GM21786 (cell line): ENCODE measurements around the gene LIMK2.
"Not testable (repeated sequence)": the region's sequence is repeated elsewhere in the genome, so short reads cannot be mapped to it uniquely, and the experiment has no call there.

Experiments
- ATAC-seq: cut with Tn5 transposase; IDR thresholded peaks from one replicate; pipeline ENCODE4 v1.9.1; 2021; ENCODE audit not compliant: unreplicated experiment

Gene LIMK2

GRCh38 chr22:31210556-31211421 is 1.3 kb upstream of the LIMK2 start:
- ATAC-seq: no peak

DNA sequence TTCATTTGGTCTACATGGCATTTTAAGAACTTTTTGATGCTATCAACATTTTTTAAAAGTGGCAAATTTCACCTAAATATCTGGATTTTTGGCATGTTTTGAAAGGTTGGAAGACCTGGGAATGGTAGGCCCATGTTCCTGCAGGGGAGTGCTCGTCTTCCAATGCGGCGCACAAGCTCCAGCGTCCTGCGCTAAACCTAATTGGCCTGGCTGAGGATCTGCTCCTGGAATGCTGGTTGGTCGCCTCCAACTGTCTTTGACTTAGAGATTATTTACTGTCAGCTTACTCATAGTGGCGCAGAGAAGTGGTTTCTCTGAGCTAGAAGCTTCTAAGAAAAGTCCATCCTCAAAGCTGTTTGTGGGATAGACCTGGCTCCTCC is 626 bp upstream of the LIMK2 start:
- no peak for ATAC-seq

GRCh38 chr22:31212783-31213629 is 908 bp downstream of the LIMK2 start:
- no peak for ATAC-seq

- ATAC-seq: no peak
Observed at GRCh38 chr22:31215018-31215535, 3.0 kb downstream of the LIMK2 start.

DNA sequence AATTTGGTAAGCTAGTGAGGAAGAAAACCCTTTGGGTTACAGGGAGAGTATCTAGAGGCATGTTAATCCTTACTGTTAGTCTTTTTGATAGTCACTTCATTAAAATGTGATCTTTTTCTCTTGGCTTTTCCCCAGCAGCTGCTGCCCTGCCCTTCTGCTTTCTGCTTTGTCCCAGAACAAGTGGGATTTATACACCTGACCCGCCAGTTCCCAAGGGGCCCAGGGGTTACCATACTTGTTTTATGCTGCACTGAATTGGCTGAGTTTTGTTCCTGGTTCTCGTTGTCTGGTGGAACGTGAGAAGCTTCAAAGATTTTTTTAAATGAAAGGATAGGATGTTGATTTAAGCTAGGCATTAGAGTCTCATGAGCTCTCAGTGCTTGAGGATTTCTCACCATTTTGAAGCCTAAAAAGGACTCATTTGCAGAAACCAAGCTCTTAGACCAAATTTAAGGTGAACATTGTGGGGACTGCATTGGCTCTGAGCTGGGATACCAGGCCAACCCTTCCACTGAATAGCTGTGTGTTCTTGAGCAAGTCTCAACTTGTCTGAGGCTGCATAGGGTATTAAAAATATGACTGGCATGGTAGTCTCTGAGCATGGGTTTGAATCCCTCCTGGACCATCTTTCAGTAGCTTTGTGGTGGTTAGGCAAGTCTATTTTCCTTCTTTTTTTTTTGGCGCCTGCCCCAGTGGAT is 6.6 kb downstream of the LIMK2 start:
- no peak for ATAC-seq

DNA sequence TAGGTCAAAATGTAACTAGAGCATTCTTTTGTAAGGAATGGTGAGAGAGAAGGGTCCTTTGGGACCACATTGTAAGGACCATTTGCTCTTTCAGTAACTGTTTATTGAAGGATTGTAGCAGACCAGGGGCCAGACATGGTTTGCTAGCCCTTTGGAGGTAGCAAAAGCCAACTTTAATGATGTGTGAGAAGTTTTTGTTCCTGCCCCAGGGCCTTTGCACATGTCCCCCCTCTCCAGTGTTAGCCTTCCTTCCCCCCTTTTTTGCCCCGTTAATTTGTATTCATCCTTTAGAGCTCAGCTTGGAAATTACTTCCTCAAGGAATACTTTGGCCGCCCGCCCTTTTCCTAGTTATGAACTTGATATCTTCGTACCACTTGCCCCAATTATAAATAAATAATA is 9.0 kb downstream of the LIMK2 start:
- no peak for ATAC-seq

GRCh38 chr22:31222736-31223135 is 10.6 kb downstream of the LIMK2 start:
- ATAC-seq: no peak

GRCh38 chr22:31223786-31224191 is 11.7 kb downstream of the LIMK2 start:
- ATAC-seq: no peak

GRCh38 chr22:31224691-31225090 is 12.6 kb downstream of the LIMK2 start:
- not testable (repeated sequence) for ATAC-seq

DNA sequence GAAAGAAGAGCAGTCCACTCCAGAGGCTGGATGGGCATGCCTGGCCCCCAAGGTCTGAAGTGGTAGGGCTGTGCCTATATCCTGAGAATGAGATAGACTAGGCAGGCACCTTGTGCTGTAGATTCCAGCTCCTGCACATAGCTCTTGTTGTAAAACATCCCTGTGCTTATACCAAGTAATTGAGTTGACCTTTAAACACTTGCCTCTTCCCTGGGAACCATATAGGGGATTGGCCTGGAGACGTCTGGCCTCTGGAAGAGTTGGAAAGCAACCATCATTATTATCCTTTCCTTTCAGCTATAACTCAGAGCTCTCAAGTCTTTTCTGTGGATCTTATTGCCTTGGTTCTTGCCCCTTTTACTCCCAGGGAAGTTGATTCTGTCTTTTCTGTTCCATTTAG is 15.1 kb downstream of the LIMK2 start:
- ATAC-seq: no peak

DNA sequence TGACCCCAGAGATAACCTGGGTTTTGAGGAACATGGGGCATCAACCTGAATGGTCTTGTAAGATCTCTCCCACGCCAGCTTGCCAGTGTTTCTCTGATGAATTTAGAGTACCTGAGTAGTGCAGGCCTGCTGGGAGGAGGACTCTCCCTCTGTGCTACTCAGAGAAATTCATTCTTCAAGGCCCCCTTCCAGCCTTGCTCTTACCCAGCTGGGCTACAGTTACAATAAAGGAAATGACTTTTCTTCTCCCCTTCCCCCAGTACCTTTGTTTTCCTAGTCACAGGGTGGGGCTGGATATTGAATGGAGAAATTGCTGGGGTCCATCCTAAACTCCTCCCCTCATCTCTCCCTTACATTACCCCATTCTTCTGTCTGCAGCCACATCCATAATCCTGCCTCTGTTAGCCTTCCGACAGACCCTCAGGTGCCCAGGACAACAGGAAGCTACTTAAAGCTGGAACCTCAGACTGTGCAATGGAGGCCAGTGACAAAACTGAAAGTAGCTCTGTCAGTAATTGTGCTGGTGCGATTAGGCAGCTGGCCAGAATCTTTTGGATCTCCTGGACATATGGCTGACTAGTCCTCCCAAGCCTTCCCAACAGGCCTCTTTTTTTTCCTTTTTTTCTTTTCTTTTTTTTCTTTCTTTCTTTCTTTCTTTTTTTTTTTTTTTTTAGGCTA is 17.4 kb downstream of the LIMK2 start:
- ATAC-seq: no peak

- no peak for ATAC-seq
Observed at GRCh38 chr22:31230155-31230870, 18.2 kb downstream of the LIMK2 start.

- no peak for ATAC-seq
Observed at GRCh38 chr22:31230871-31231621, 18.9 kb downstream of the LIMK2 start.

DNA sequence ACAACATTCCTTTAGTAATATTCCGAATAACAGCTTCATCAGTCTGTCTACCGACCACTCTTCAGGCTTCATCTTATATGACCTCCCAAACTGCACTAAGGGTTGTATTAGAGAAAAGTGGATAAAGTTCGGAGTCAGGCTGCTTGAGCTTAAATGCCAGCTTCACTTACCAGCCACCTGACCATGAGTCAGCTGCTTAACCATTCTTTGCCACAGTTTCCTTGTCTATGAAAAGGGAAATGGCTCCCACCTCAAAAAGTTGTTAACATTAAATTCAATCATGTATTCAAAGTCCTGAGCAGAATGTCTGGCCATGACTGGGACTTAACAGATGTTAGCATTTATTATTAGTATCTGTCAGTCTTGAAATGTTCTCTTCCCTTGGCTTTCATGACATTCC is 20.9 kb downstream of the LIMK2 start:
- no peak for ATAC-seq

- no peak for ATAC-seq
Observed at GRCh38 chr22:31235081-31235480, 23.0 kb downstream of the LIMK2 start.

GRCh38 chr22:31236044-31236443 is 23.9 kb downstream of the LIMK2 start:
- not testable (repeated sequence) for ATAC-seq

GRCh38 chr22:31238057-31238456 is 26.0 kb downstream of the LIMK2 start:
- no peak for ATAC-seq

GRCh38 chr22:31239771-31240370 is 27.8 kb downstream of the LIMK2 start:
- ATAC-seq: no peak

GRCh38 chr22:31241200-31241599 is 29.1 kb downstream of the LIMK2 start:
- no peak for ATAC-seq
